HG02870 (cell line): ENCODE results near the gene CEACAM3.

ENCODE experiments used
- ATAC-seq: cut with Tn5 transposase; IDR thresholded peaks from one replicate; pipeline ENCODE4 v1.9.1; 2021; ENCODE audit warnings: mild to moderate bottlenecking, moderate library complexity; ENCODE audit not compliant: unreplicated experiment

Gene CEACAM3

DNA sequence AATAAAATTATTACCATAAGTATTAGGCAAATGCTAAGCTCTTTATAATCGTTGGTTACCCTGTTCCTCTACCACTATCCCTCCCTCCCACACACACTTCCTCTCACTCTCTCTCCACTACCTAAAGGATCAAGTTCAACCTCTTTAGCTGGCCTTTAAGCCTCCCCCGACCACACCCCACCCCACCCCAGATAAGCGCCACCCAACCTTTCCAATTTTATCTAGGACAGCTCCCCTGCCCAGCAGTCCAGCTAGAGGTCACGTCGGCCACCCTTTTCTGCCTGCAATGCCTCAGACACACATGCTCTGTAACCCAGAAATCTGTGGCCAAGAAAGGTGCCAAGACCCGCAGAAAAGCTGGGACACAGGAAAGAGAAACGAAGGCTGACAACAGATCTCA is 47.0 kb downstream of the CEACAM3 start:
- ATAC-seq: no peak

GRCh38 chr19:41844601-41845000 is 48.2 kb downstream of the CEACAM3 start, which contains the start of gene LYPD4:
TSS of gene LYPD4 (minus strand) at chr19:41844683. CDS start at chr19:41839285, 5,398 bp downstream.
- ATAC-seq: no peak

DNA sequence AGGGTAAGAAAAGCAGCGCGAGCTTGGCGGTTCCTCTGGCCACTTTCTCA is 48.4 kb downstream of the CEACAM3 start, which contains the start of gene DMRTC2:
Gene DMRTC2, plus strand, starts transcription at position 42 of the 50 bp plus-strand sequence. CDS start 2,387 bp downstream, outside the sequence.
- no peak for ATAC-seq

DNA sequence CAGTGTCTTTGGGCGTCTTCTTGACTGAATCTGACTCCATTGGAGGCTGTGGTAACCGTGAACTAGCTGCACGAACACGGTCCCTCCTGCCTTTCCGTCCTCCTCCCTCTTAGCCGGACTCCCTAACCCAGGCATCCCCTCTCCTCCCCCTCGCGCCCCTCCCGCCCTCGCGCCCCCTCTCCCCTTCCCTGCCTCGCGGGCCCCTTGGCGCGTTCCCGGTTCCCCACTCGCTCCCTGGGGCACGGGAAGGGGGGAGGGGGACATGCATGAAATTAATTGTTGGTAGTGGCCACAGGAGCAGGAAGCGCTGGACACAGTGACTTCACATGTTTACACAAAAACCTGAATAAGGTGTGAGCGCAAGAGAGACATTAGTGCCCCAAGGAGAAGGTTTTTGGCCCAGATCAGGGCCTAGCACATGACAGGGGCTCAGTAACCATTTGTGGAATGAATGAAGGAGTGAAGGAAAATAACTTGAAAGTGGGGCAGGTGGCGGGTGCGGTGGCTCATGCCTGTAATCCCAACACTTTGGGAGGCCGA is 48.7 kb downstream of the CEACAM3 start:
- ATAC-seq: no peak

DNA sequence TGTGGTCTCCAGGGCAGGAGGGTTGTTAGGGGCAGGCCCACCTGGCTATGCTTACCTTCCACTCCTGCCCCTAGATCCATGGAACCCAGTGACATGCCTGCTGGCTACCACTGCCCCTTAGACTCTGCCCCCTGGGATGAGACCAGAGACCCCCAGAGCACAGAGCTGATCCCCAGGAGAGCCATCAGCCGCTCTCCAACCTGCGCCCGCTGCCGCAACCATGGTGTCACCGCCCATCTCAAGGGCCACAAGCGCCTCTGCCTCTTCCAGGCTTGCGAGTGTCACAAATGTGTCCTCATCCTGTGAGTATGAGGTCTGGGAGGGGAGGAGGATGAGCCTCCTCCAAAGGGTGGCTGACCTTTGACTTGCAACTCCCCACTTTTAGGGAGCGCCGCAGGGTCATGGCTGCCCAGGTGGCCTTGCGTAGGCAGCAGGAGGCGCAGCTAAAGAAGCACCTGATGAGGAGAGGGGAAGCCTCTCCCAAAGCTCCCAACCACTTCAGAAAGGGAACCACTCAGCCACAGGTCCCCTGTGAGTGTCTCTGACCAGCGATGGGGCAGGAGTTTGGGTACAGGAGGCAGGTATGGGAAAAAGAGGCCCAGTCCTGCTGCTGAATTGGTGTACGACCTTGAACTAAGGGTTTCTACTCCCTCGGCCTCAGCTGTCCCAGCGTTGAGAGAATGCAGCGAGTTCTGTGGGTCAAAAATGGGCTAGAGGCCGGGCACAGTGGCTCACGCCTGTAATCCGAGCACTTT is 51.1 kb downstream of the CEACAM3 start:
- no peak for ATAC-seq

- ATAC-seq: no peak
Observed at GRCh38 chr19:41848666-41849065, 52.3 kb downstream of the CEACAM3 start.

- ATAC-seq: no peak
Observed at GRCh38 chr19:41849067-41849466, 52.7 kb downstream of the CEACAM3 start.

DNA sequence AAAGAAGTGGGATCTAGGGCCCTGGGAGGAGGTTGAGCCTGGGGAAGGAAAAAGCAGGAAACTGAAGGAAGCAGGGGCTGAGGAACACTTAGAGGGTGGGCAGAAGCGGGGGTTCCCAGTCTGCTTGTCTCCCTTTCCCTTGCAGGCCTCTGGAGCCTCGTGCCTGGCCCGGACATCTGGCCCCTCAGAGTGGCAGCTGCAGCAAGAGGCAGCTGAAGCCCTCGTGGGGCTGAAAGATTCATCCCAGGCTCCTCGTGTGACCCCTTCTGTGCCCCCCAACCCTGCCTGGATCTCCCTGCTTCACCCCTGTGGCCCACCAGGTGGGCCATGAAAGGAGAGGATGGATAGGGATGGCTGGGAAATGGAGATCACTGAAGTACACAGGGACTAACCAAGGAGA is 54.0 kb downstream of the CEACAM3 start:
- no peak for ATAC-seq

DNA sequence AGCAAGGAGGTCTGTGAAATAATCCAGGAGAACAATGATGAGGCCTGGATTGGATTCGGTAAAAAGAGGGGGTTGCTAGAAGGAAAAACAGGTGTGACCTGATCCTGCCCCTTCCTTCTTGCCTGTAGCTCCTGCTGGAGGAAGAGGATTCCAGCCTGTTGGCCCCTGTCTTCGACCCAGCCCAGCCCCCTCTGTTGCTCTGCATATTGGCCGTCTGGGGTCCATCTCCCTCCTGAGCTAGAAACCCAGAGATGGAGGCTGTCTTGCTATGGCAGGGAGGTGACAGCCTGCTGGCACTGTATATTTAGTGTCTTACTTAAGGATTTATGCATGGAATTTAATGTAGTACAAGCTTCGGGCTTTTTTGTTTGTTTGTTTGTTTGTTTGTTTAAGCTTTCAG is 55.1 kb downstream of the CEACAM3 start:
- no peak for ATAC-seq

GRCh38 chr19:41853344-41853743 is 57.0 kb downstream of the CEACAM3 start:
- ATAC-seq: no peak

DNA sequence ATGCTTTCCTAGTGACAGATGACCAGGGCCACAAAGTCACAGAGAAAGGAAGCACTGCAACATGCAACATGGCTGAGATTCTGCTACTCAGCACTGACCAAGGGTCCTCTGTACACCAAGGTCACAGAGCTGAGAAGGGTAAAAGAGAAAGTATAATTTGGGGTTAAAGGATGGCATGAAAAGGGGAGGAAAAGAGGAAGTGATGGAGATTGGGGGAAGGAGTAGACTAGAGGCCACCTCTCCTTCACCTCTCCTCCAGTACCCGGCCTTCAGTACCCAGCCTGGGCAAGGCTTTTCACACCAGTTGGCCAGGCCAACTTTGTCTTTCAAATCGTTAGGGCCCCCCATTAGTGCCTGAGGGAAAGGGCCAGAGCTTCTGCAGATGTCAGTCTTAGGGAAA is 57.4 kb downstream of the CEACAM3 start:
- no peak for ATAC-seq

DNA sequence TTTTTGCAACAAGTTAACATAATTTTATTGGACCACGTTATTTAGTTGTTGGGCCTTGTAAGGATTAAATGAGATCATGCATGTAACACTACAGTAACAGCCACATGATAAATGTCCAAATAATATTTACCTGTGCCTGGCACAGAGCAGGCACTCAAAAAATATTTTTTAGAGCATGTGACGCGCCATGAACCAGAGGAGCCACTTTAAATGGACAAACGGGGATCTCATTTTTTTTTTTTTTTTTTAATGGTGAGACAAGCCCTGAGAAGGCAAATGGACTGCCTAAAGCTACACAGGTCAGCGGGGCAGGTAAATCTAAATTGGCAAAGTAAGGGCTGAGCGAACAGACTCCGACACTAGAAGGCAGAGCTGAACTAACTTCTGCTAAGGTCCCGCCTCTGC is 62.8 kb downstream of the CEACAM3 start:
- ATAC-seq: no peak

- ATAC-seq: peak; percentile 76
Observed at GRCh38 chr19:41859618-41860418, 63.4 kb downstream of the CEACAM3 start, which contains the start of gene RPS19. TSS of gene RPS19 (plus strand) at chr19:41860255. CDS start at chr19:41860775, 520 bp downstream.

- no peak for ATAC-seq
Observed at GRCh38 chr19:41860419-41861115, 64.2 kb downstream of the CEACAM3 start.
